CD4-positive, alpha-beta T cell (primary cell): ENCODE results near the gene SRD5A1. TPM values are rescaled to one million over a fixed set of nuclear protein-coding genes. Genes with fewer than 3 reads are reported as not detected.

Source experiments
- ATAC-seq: fragments of 200-7000 bp; cut with Tn5 transposase; one replicate; pipeline ENCODE4 v1.10.0; 2022; ENCODE audit warnings: mild to moderate bottlenecking; ENCODE audit not compliant: poor library complexity
- CTCF ChIA-PET: fragments of 350-600 bp; sonication (Branson Sonifier 250); formaldehyde crosslinking; loops from one replicate; lab custom pipeline; 2021; ENCODE audit warnings: antibody characterized with exemption, inconsistent platforms; lab: Charles Lee
- POLR2A ChIA-PET: fragments of 350-600 bp; sonication (Branson Sonifier 250); formaldehyde crosslinking; loops from one replicate; lab custom pipeline; 2021; ENCODE audit warnings: antibody characterized with exemption, inconsistent platforms; lab: Charles Lee
- DNase-seq, 14 experiments: peaks; one replicate each; pipeline ENCODE4 v3.0.0-alpha.2; 2013 to 2020; ENCODE audit warnings: mixed read lengths in 2 of 14
- H3K27ac ChIP-seq, 2 donors: one replicate each; pipeline versions ENCODE4 v1.5.1 to v1.7.0; 2013; ENCODE audit warnings: low read length in 2 of 2, low read depth in 1 of 2, mild to moderate bottlenecking in 1 of 2
- H3K27me3 ChIP-seq, 2 experiments: 1 replicate in 1 of 2; 2 replicates in 1 of 2; pipeline versions ENCODE4 v1.6.1 to v1.7.0; 2013; ENCODE audit warnings: low read length in 2 of 2, control low read depth in 1 of 2, mild to moderate bottlenecking in 1 of 2, moderate library complexity in 1 of 2; ENCODE audit not compliant: insufficient read depth in 2 of 2, control insufficient read depth in 1 of 2
- H3K36me3 ChIP-seq: one replicate; pipeline ENCODE4 v1.6.1; 2013; ENCODE audit warnings: low read length, control low read depth; ENCODE audit not compliant: insufficient read depth
- H3K4me1 ChIP-seq: one replicate; pipeline ENCODE4 v1.6.1; 2013; ENCODE audit warnings: low read length, control low read depth; ENCODE audit not compliant: insufficient read depth
- H3K4me3 ChIP-seq: one replicate; pipeline ENCODE4 v1.5.1; 2013; ENCODE audit warnings: mild to moderate bottlenecking, low read length, moderate library complexity
- H3K9me3 ChIP-seq, 2 experiments: 1 replicate in 1 of 2; 2 replicates in 1 of 2; pipeline versions ENCODE4 v1.6.1 to v1.7.0; 2013; ENCODE audit warnings: low read length in 2 of 2, mild to moderate bottlenecking in 2 of 2, control low read depth in 1 of 2, moderate library complexity in 1 of 2; ENCODE audit not compliant: control insufficient read depth in 1 of 2, insufficient read depth in 1 of 2
- H3K27ac Mint-ChIP-seq: one replicate; pipeline ENCODE4 v1.8.0; 2020; ENCODE audit warnings: mixed read lengths
- H3K27me3 Mint-ChIP-seq: one replicate; pipeline ENCODE4 v1.8.0; 2021; ENCODE audit warnings: mixed read lengths
- H3K36me3 Mint-ChIP-seq: one replicate; pipeline ENCODE4 v1.8.0; 2021; ENCODE audit warnings: low read depth, mixed read lengths
- H3K4me1 Mint-ChIP-seq: one replicate; pipeline ENCODE4 v1.8.0; 2021; ENCODE audit warnings: low read depth, mixed read lengths
- H3K4me3 Mint-ChIP-seq: one replicate; pipeline ENCODE4 v1.8.0; 2020; ENCODE audit warnings: mild to moderate bottlenecking, mixed read lengths
- H3K9me3 Mint-ChIP-seq: one replicate; pipeline ENCODE4 v1.8.0; 2020; ENCODE audit warnings: mixed read lengths
- intact Hi-C, 2 experiments: fragments of 100-400 bp; cut with DNase I in 1 of 2; cut with micrococcal nuclease in 1 of 2; formaldehyde crosslinking; loops; one replicate each; pipeline versions ENCODE4 v1.15.1 to v1.9.0; 2023 to 2025; cut with DNase I, micrococcal nuclease
- total RNA-seq, 174 experiments: library from RNA in 2 of 174; stranded (reverse) in 2 of 174; gene quantifications; one replicate each; pipeline ENCODE4 v1.2.3 and lab custom pipeline; 2021 to 2026
- TF ChIP-seq, protein P1 (sequence below): fragments of 200-600 bp; IDR thresholded peaks from one replicate; pipeline ENCODE4 v1.8.0; 2022; ENCODE audit warnings: antibody characterized with exemption, mild to moderate bottlenecking

The SRD5A1 gene
- total RNA-seq, 2 experiments from 2014 or later = 2.3 to 3.0 TPM

DNA sequence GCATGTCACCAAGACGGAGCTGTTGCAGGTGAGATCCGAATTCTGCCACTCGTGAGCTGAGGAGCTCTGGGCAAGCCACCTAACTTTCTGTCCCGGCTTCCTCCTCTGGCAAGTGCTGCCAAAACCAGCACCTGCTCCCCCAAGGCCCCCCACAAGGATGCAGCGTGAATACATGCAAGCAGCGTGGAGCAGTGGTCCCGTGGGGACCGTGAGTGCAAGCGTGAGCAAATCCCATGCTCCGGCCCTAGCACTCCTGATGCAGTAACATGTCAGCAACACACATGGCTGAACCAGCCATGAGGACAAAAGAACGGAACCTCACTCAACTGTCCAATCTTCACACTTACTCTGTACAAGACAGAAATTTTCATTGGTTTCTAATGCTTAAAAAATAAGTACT lies 31.4 kb upstream of the SRD5A1 start:
- Histone ChIP-seq H3K9me3 (no peaks in the 10 kb centered on the region), H3K4me1 (no peaks in the 10 kb centered on the region), H3K36me3 (peaks cover 92% of the 10 kb centered on the region), H3K27me3 (no peaks in the 10 kb centered on the region), H3K4me3 (no peak overlapping the region), H3K27ac (no peak overlapping the region)
- Mint-ChIP-seq H3K36me3 (peaks cover 99% of the 10 kb centered on the region), H3K4me1 (no peaks in the 10 kb centered on the region), H3K27ac (no peak overlapping the region), H3K9me3 (no peaks in the 10 kb centered on the region), H3K4me3 (no peak overlapping the region), H3K27me3 (no peaks in the 10 kb centered on the region)
- intact Hi-C loops = no loop called here
- DNase-seq (no peak), ATAC-seq (no peak)
- TF ChIP-seq, protein P1, sequence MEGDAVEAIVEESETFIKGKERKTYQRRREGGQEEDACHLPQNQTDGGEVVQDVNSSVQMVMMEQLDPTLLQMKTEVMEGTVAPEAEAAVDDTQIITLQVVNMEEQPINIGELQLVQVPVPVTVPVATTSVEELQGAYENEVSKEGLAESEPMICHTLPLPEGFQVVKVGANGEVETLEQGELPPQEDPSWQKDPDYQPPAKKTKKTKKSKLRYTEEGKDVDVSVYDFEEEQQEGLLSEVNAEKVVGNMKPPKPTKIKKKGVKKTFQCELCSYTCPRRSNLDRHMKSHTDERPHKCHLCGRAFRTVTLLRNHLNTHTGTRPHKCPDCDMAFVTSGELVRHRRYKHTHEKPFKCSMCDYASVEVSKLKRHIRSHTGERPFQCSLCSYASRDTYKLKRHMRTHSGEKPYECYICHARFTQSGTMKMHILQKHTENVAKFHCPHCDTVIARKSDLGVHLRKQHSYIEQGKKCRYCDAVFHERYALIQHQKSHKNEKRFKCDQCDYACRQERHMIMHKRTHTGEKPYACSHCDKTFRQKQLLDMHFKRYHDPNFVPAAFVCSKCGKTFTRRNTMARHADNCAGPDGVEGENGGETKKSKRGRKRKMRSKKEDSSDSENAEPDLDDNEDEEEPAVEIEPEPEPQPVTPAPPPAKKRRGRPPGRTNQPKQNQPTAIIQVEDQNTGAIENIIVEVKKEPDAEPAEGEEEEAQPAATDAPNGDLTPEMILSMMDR = no peak
- ChIA-PET POLR2A (no interaction called here), CTCF (no interaction called here)

DNA sequence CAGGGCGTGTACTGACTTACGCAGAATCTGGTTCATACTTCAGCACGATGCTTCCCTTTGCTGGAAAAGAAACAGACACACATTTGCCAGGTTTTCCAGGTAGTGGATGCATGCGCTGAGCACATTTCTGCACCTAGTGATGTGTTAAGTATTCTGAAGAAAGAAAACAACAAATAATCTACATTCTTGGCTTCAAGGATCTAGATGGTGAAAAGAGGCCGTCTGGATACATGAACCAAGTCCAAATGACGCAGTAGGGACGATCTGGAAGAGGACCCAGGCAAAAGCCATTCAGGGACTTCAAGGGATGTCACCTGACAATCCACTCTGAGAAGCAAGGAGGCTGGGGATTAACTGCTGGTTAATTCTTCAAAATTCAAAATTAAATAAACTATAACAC lies 30.8 kb upstream of the SRD5A1 start:
- Mint-ChIP-seq H3K36me3 (peaks cover 99% of the 10 kb centered on the region), H3K9me3 (no peaks in the 10 kb centered on the region), H3K4me3 (no peak overlapping the region), H3K4me1 (no peaks in the 10 kb centered on the region), H3K27ac (no peak overlapping the region), H3K27me3 (no peaks in the 10 kb centered on the region)
- ChIA-PET POLR2A (no interaction called here), CTCF (no interaction called here)
- Histone ChIP-seq H3K9me3 (no peaks in the 10 kb centered on the region), H3K4me1 (no peaks in the 10 kb centered on the region), H3K4me3 (no peak overlapping the region), H3K36me3 (peaks cover 92% of the 10 kb centered on the region), H3K27ac (no peak overlapping the region), H3K27me3 (no peaks in the 10 kb centered on the region)
- intact Hi-C loops = no loop called here
- TF ChIP-seq, protein P1 = no peak
- ATAC-seq = no peak
- no peak for DNase-seq

DNA sequence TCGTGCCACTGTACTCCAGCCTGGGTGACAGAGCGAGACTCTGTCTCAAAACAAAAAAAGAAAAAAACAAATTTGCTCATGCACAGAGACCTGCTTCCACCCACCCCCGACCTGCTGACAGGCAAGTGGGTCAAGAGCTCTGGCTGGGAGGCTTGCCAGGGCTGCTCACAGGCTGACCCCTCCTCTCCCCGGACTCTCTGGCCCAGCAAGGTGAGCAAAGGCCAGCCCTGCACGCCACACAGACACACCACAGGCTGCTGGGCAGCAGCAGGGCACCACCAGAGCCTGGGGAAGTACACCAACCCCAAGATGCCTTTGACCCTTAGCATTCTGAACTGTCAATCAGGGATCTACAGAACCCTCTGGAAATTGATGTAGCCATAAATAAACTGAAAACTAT lies 29.6 kb upstream of the SRD5A1 start:
- no peak for DNase-seq
- ATAC-seq = no peak
- H3K4me3 ChIP-seq = no peak overlapping the region
- H3K27me3 ChIP-seq = no peaks in the 10 kb centered on the region
- Mint-ChIP-seq H3K4me3 (no peak overlapping the region), H3K4me1 (no peaks in the 10 kb centered on the region), H3K27ac (no peak overlapping the region), H3K36me3 (peaks cover 100% of the 10 kb centered on the region), H3K9me3 (no peaks in the 10 kb centered on the region), H3K27me3 (no peaks in the 10 kb centered on the region)
- no peaks in the 10 kb centered on the region for H3K9me3 ChIP-seq
- no peaks in the 10 kb centered on the region for H3K4me1 ChIP-seq
- H3K27ac ChIP-seq = no peak overlapping the region
- TF ChIP-seq, protein P1 = no peak
- intact Hi-C loops = no loop called here
- peaks cover 92% of the 10 kb centered on the region for H3K36me3 ChIP-seq
- POLR2A ChIA-PET = no interaction called here
- CTCF ChIA-PET = no interaction called here
